Central memory CD8-positive, alpha-beta T cell (primary cell): Measurements from ENCODE around the gene RANBP1.
A peak's percentile ranks its signal among the peaks of the same experiment; 100 is the strongest.
"Not testable (repeated sequence)": the region's sequence is repeated elsewhere in the genome, so short reads cannot be mapped to it uniquely, and the experiment has no call there.

ENCODE experiments used
- ATAC-seq: fragments of 150-1000 bp; cut with Tn5 transposase; replicated peaks from 2 replicates; pipeline ENCODE4 v1.10.0; 2022; ENCODE audit warnings: mild to moderate bottlenecking, moderate FRiP score, moderate number of reproducible peaks; ENCODE audit not compliant: poor library complexity, severe bottlenecking; ENCODE audit errors: extremely low read depth
- DNase-seq, 2 donors: peaks; one replicate each; pipeline ENCODE4 v3.0.0; 2021; ENCODE audit warnings: low spot score in 2 of 2
- H3K27ac Mint-ChIP-seq: one replicate; pipeline ENCODE4 v1.8.0; 2022; ENCODE audit warnings: low read depth, mild to moderate bottlenecking, moderate library complexity, mixed read lengths
- H3K27me3 Mint-ChIP-seq: one replicate; pipeline ENCODE4 v1.8.0; 2022; ENCODE audit warnings: mixed read lengths
- H3K36me3 Mint-ChIP-seq: one replicate; pipeline ENCODE4 v1.8.0; 2022; ENCODE audit warnings: mild to moderate bottlenecking, moderate library complexity, mixed read lengths; ENCODE audit not compliant: insufficient read depth
- H3K4me1 Mint-ChIP-seq: one replicate; pipeline ENCODE4 v1.8.0; 2022; ENCODE audit warnings: mixed read lengths
- H3K4me3 Mint-ChIP-seq: one replicate; pipeline ENCODE4 v1.8.0; 2022; ENCODE audit warnings: mild to moderate bottlenecking, moderate library complexity, mixed read lengths
- H3K9me3 Mint-ChIP-seq: one replicate; pipeline ENCODE4 v1.8.0; 2022; ENCODE audit warnings: mixed read lengths

RANBP1 gene

DNA sequence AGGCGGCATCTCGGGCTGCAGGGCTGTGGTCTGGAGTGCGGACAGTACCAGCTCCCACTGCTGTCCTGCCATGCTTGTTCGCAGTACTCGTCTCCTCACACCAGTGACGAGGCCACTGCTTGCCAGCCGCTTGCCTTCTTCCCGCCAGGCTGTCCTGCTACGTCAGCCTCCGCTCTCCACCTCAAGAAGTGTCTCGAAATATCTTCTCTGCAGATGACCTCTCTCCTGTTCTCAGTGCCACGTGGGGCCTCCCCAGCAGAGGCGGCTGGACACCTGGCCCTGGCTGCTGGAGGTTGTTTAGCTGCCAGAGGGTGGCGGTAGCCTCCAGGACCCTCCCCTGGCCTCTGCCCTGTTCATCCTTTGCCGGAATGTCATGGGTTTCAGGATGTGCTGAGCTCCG, 38.0 kb downstream of the RANBP1 start:
- Mint-ChIP-seq H3K4me3 (no peak overlapping the region), H3K36me3 (no peaks in the 10 kb centered on the region), H3K4me1 (peaks cover 6% of the 10 kb centered on the region), H3K27ac (no peak overlapping the region), H3K9me3 (no peaks in the 10 kb centered on the region), H3K27me3 (peaks cover 9% of the 10 kb centered on the region)
- ATAC-seq (no peak), DNase-seq (no peak)

DNA sequence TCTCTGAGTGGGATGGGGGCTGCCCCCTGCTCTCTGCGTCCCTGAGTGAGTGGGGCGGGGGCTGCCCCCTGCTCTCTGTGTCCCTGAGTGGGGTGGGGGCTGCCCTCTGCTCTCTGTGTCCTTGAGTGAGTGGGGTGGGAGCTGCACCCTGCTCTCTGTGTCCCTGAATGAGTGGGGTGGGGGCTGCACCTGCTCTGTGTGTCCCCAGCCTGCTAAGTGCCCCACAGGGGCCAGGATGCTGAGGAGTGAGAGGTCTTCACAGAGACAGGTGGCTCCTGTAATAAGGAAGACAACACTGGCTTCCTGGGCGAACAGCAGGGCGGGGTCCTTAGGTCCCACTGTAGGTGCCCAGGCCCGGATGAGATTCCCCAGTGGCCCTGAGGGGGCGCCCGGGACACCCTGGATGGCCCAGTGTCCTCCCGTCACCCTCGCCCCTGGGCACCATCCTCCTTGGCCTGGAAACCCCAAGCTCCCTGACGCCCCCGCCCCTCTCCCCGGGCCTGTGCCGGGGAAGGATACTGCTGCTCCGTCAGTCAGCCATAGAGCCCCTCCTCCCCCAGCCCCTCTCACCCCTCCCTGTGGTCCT, 38.8 kb downstream of the RANBP1 start:
- ATAC-seq (no peak), DNase-seq (no peak)
- no peak overlapping the region for H3K4me3 Mint-ChIP-seq
- H3K36me3 Mint-ChIP-seq: no peaks in the 10 kb centered on the region
- H3K27ac Mint-ChIP-seq: no peak overlapping the region
- H3K4me1 Mint-ChIP-seq: peaks cover 6% of the 10 kb centered on the region
- H3K9me3 Mint-ChIP-seq: no peaks in the 10 kb centered on the region
- H3K27me3 Mint-ChIP-seq: peaks cover 9% of the 10 kb centered on the region

DNA sequence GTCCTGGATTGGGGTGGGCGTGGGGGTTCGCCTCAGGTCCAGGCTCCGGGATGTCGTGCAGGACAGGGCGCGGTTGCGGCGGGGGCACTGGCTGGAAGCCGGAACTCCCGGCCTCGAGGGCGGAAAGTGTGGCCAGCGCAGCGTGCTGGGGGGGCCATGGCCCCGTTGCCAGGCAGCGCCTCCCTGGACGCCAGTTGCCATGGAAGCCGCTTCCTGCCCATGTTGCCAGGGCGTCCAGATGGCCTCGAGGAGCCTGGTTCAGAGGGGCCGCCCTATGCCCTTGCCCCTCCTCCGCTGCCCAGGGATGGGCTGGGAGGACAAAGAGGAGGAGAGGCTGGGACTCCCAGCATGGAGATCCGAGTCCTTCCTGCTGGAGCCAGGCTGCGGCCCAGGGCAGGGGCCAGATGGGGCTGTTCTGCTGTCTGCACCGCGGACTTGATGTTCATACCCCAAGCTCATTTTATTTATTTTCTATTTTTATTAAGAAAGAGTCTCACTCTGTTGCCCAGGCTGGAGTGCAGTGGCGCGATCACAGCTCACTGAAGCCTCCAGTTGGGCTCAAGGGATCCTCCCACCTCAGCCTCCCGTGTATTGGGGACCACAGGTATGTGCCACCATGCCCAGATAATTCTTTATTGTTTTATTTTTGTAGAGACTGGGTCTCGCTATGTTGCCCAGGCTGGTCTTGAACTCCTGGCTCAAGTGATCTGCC, 39.6 kb downstream of the RANBP1 start:
- H3K4me3 Mint-ChIP-seq: no peak overlapping the region
- H3K4me1 Mint-ChIP-seq: peaks cover 6% of the 10 kb centered on the region
- DNase-seq: no peak
- peaks cover 9% of the 10 kb centered on the region for H3K27me3 Mint-ChIP-seq
- no peaks in the 10 kb centered on the region for H3K9me3 Mint-ChIP-seq
- ATAC-seq: no peak
- no peaks in the 10 kb centered on the region for H3K36me3 Mint-ChIP-seq
- no peak overlapping the region for H3K27ac Mint-ChIP-seq

DNA sequence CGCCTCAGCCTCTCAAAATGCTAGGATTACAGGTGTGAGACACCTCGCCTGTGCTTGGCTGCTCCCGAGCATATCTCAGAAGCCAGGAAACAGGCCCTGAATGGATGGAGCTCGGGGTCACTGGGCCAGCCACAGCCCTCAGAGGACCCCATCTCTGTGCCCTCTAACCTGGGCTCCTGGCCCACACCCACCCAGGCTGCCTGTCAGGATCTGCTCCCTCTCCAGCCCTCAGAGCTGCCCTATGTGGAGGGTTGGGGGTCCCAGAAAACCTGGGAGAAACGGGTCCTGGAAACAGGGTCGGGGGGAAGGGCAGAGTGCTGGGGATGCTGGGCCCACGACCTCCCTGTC, 40.1 kb downstream of the RANBP1 start:
- no peak overlapping the region for H3K27ac Mint-ChIP-seq
- H3K4me1 Mint-ChIP-seq: peaks cover 6% of the 10 kb centered on the region
- DNase-seq: no peak
- no peak for ATAC-seq
- H3K9me3 Mint-ChIP-seq: no peaks in the 10 kb centered on the region
- no peaks in the 10 kb centered on the region for H3K36me3 Mint-ChIP-seq
- peaks cover 9% of the 10 kb centered on the region for H3K27me3 Mint-ChIP-seq
- H3K4me3 Mint-ChIP-seq: no peak overlapping the region

DNA sequence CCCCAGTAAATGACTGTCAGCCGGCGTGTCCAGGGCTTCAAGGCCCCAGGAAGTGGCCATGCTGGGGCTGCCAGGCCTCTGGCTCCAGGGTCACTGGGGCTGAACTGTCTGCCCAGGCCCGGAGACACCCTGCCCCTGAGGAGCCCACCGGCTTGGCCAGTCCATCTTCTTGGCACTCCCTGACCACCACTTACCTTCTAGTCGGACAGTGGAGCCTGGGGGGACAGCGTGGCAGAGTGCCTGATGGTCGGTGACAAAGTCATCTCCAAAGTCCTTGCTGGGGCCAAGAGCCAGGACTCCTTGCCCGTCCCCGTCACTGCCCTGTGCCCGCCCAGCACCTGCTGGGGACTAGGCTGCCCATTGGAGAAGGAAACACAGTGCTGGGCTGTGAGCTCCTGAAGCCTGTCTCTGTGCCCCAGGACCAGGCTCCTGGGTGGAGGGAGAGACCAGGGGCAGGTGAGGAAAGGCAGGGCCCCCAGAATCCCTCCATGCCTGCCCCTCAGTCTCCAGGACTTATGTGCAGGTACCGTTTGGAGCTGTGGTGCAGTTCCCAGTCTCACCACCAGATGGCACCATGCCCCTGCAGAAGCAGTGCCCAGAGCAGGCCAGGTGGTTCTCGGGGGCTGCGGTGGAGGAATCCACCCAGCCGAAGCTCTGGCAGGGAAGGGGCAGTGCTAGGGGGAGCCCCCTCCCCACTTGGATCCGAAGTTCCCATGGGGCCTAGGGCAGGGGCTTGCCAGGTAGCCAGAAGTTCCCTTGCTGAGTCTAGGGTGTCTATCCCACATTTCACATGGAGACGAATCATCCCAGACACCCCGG, 40.9 kb downstream of the RANBP1 start:
- ATAC-seq: peak; percentile 83

DNA sequence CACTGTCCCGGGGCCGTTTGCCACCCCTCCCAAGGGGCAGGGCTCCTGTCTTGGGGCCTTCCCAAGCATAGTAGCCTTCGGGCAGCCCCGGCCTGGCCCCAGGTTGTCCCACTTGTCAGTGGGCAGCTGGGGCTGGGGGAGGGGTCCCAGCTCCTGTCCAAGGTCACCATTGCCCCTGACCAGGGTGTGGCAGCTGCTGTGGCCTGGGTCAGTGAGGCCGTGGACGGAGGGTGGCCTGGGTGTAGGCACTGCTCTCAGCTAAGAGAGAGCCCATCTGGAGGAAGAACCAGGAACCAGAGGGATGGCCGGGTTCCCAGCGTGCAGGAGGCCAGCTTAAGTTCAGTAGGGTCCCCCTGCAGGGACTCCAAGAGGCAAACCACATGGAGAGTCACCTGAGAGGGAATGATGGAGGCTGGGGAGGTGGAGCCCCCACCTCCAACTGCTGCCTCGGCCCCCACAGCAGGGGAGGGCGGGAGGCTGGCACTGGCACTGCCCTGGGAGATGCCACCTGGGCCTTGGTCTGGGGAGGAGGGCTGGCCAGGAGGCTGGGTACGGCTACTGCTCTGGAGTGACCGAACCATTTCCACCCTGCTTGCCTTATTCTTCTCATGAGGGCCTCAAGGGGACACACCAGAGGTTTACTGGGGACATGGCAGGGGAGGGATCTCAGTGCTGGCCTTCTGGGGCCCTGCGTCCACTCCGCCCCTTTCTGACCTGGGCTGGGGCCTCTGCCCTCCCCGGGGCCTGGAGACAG, 41.7 kb downstream of the RANBP1 start:
- Mint-ChIP-seq H3K9me3 (no peaks in the 10 kb centered on the region), H3K4me1 (peaks cover 6% of the 10 kb centered on the region), H3K27ac (no peak overlapping the region), H3K27me3 (peaks cover 9% of the 10 kb centered on the region), H3K4me3 (no peak overlapping the region), H3K36me3 (peaks cover 3% of the 10 kb centered on the region)
- DNase-seq (no peak), ATAC-seq (no peak)

More for the DNA sequence above, 40.9 kb downstream of the RANBP1 start:
- Mint-ChIP-seq H3K36me3 (peaks cover 1% of the 10 kb centered on the region), H3K27me3 (peaks cover 9% of the 10 kb centered on the region), H3K4me3 (no peak overlapping the region), H3K27ac (no peak overlapping the region), H3K4me1 (peaks cover 6% of the 10 kb centered on the region), H3K9me3 (no peaks in the 10 kb centered on the region)
- peak; percentile 82 to 96 for DNase-seq

DNA sequence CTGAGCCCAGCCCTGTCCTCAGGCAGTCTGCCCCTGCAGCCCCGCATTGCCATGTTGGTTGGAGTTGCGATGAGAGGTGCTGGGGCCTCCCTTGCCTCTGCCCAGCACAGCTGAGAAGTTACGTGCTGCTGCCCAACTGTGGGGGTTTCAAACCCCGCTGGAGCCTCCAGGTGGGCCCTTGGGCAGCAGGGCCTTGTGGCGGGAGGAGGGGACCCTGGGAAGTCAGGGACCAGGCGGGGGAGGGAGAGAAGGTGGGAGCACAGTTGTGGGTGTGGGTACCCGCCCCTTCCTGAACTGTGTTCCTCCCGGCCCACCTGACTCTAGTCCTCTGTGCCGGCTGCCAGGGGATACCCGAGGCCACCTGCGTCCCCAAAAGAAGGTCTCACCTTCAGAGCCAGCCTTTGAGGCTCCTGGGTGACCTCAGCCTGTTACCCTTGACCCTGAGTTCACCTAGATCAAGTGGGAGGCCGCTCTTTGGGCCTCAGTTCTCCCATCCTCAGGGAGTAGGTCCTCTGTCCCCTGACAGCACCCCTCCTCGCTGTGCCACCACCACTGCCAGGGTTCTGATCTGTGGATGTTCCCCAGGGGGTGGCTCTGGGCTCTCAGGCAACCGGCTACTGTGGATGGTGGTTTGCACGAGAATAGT, 42.6 kb downstream of the RANBP1 start:
- H3K27me3 Mint-ChIP-seq: peaks cover 9% of the 10 kb centered on the region
- no peak for ATAC-seq
- DNase-seq: no peak

DNA sequence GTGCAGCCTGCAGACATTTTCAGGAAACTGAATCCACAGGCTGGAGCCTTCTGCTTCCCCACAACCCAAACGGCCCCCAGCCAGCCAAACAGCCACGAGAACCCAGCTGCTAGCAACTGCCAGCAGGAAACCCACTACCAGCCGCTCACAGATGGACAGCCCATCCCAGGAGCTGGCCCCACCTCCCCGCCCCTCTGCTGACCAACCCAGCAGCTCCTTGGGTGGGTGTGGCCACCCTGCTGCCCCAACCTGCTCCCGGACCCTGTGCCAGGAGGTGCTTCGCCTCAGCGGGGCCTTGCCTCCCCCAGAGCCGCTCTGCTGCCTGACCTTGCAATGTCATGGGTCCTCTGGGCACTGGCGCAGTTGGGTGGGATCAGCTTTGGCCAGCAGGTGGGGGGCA, 43.2 kb downstream of the RANBP1 start:
- H3K36me3 Mint-ChIP-seq: peaks cover 3% of the 10 kb centered on the region
- ATAC-seq (no peak), DNase-seq (no peak)
- H3K27ac Mint-ChIP-seq: no peak overlapping the region
- peaks cover 9% of the 10 kb centered on the region for H3K27me3 Mint-ChIP-seq
- peaks cover 7% of the 10 kb centered on the region for H3K4me1 Mint-ChIP-seq
- H3K4me3 Mint-ChIP-seq: no peak overlapping the region
- peaks cover 2% of the 10 kb centered on the region for H3K9me3 Mint-ChIP-seq

More for the DNA sequence above, 42.6 kb downstream of the RANBP1 start:
- no peak overlapping the region for H3K27ac Mint-ChIP-seq
- no peak overlapping the region for H3K4me3 Mint-ChIP-seq
- peaks cover 3% of the 10 kb centered on the region for H3K36me3 Mint-ChIP-seq
- peaks cover 6% of the 10 kb centered on the region for H3K4me1 Mint-ChIP-seq
- H3K9me3 Mint-ChIP-seq: no peaks in the 10 kb centered on the region

DNA sequence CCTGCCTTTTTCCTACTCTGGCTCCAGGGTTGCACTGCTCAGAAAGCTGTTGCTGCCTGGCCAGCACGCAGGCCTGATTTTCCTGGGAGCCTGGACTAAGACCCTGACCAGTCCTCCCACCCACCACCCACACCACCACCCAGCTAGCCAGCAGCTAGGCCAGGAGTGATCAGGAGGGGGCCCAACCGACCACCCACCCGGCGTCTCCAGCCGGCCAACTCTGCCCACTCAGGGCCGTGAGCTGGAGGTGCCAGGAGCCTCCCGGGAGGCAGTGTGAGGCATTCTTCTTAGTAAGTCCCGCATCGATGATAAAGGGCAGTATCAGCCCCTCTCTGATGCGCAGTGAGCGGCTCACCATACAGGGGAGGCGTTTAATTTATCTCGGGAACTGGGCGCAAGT, 43.6 kb downstream of the RANBP1 start:
- not testable (repeated sequence) for DNase-seq, H3K27ac Mint-ChIP-seq, H3K36me3 Mint-ChIP-seq, H3K4me3 Mint-ChIP-seq, H3K9me3 Mint-ChIP-seq, H3K27me3 Mint-ChIP-seq, ATAC-seq
- H3K4me1 Mint-ChIP-seq: peaks cover 12% of the 10 kb centered on the region

DNA sequence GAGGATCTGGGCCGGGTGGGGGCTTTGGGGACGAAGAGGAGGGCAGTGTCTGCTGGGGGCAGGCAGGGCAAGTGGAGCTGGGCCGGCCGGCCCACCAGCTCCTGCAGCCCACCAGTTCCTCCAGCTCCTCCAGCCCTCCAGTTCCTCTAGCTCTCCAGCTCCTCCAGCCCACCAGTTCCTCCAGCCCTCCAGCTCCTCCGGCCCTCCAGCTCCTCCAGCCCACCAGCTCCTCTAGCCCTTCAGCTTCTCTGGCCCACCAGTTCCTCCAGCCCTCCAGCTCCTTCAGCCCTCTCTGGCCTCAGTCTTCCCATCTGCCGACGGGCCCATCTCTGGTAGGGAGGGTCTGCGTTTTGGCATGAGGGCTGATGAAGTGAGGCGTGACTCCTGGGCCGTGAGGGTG, 44.1 kb downstream of the RANBP1 start:
- H3K9me3 Mint-ChIP-seq: peaks cover 7% of the 10 kb centered on the region
- ATAC-seq (no peak), DNase-seq (no peak)
- peaks cover 9% of the 10 kb centered on the region for H3K27me3 Mint-ChIP-seq
- peaks cover 7% of the 10 kb centered on the region for H3K36me3 Mint-ChIP-seq
- peaks cover 12% of the 10 kb centered on the region for H3K4me1 Mint-ChIP-seq
- H3K27ac Mint-ChIP-seq: no peak overlapping the region
- no peak overlapping the region for H3K4me3 Mint-ChIP-seq

DNA sequence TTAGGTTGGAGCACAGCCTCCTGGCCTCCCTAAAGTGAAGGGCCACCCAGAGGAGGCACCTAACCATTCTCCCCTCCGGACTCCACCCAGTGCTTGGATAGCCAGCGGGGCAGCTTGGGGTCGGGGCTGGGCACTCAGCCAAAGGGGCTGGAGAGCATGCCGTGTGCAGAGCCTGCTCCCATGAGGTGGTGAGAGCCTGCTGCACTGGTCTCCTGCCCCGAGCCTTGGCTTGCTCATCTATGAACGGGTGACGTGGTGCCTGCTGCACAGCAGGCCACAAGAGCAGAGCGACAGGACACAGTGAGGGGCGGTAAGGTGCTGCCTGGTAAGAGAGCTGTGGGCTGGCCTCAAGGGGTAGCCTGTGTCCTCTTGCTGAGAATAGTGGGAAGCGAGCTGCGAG, 49.0 kb downstream of the RANBP1 start:
- Mint-ChIP-seq H3K27ac (no peak overlapping the region), H3K36me3 (peaks cover 7% of the 10 kb centered on the region), H3K27me3 (no peaks in the 10 kb centered on the region), H3K9me3 (peaks cover 7% of the 10 kb centered on the region), H3K4me3 (no peak overlapping the region), H3K4me1 (peaks cover 6% of the 10 kb centered on the region)
- DNase-seq: no peak
- no peak for ATAC-seq

DNA sequence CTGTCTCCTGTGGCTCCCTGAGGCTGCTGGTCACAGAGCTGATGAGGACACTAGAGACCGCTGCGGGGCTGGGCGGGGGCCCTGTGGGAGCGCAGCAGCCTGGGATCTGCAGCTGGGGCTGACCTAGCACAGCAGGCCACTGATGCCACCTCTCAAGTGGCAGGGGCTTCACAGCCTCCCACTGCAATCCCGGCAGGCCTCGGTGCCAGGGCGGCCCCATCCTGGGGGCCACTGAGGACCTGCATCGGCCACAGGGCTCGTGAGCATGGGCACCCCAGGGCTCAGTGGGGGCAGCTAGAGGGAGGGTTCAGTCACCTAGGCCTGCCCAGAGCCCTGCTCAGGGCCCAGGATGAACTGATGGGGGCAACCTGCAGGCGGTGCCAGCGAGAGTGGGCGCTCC, 49.5 kb downstream of the RANBP1 start:
- Mint-ChIP-seq H3K27me3 (peaks cover 5% of the 10 kb centered on the region), H3K27ac (no peak overlapping the region)

More for the DNA sequence above, 49.5 kb downstream of the RANBP1 start:
- Mint-ChIP-seq H3K4me3 (no peak overlapping the region), H3K36me3 (peaks cover 7% of the 10 kb centered on the region), H3K4me1 (peaks cover 6% of the 10 kb centered on the region), H3K9me3 (peaks cover 7% of the 10 kb centered on the region)
- DNase-seq: no peak
- ATAC-seq: no peak
